Mucosa of rectum (tissue), 2 donors: Measurements from ENCODE around the gene PHIP.

ENCODE experiments used
- H3K27ac ChIP-seq, 2 donors: one replicate each; pipeline ENCODE4 v1.7.0; 2013; ENCODE audit warnings: inconsistent platforms in 2 of 2, low read depth in 2 of 2, low read length in 2 of 2
- H3K27me3 ChIP-seq, 2 donors: one replicate each; pipeline ENCODE4 v1.7.0; 2013; ENCODE audit warnings: low read length in 2 of 2; ENCODE audit not compliant: control insufficient read depth in 2 of 2, insufficient read depth in 2 of 2
- H3K36me3 ChIP-seq, 2 donors: one replicate each; pipeline ENCODE4 v1.7.0; 2013; ENCODE audit warnings: low read length in 2 of 2; ENCODE audit not compliant: control insufficient read depth in 2 of 2, insufficient read depth in 2 of 2
- H3K4me1 ChIP-seq, 2 donors: one replicate each; pipeline ENCODE4 v1.7.0; 2013; ENCODE audit warnings: low read length in 2 of 2, mild to moderate bottlenecking in 1 of 2; ENCODE audit not compliant: control insufficient read depth in 2 of 2, insufficient read depth in 2 of 2
- H3K4me3 ChIP-seq, 2 donors: one replicate each; pipeline ENCODE4 v1.7.0; 2013; ENCODE audit warnings: low read length in 2 of 2
- H3K9ac ChIP-seq, 2 donors: one replicate each; pipeline ENCODE4 v1.7.0; 2013; ENCODE audit warnings: low read length in 2 of 2, low read depth in 1 of 2, mild to moderate bottlenecking in 1 of 2
- H3K9me3 ChIP-seq, 2 donors: one replicate each; pipeline ENCODE4 v1.7.0; 2013; ENCODE audit warnings: low read length in 2 of 2; ENCODE audit not compliant: control insufficient read depth in 2 of 2
- donor health status: healthy.
- donor health status: Normal muscosa, but diverticular disease.

Gene PHIP

DNA sequence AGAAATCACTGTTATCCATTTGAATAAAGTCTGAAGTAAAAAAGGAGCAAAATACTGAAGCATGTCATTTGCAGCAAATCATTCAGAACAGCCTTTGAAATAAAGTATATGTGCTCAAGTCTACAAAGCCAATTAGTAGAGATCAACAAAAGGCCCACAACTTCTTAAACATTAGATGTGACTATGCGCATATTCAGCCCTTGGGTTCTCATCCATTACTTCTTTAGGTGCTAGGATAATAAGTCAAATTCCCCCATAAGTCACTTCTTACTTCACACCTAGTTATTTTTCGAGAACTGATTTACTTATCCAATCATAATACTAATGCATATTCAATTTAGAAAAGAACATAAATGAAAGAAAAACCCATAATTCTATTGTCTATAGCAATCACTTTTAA is 31.0 kb downstream of the PHIP start:
- no peak overlapping the region for H3K4me3 ChIP-seq
- no peak overlapping the region for H3K27ac ChIP-seq
- no peaks in the 10 kb centered on the region for H3K9me3 ChIP-seq
- H3K4me1 ChIP-seq: no peaks in the 10 kb centered on the region
- H3K9ac ChIP-seq: no peak overlapping the region
- H3K27me3 ChIP-seq: no peaks in the 10 kb centered on the region
- peaks cover 12 to 14% of the 10 kb centered on the region in 2 donors for H3K36me3 ChIP-seq

DNA sequence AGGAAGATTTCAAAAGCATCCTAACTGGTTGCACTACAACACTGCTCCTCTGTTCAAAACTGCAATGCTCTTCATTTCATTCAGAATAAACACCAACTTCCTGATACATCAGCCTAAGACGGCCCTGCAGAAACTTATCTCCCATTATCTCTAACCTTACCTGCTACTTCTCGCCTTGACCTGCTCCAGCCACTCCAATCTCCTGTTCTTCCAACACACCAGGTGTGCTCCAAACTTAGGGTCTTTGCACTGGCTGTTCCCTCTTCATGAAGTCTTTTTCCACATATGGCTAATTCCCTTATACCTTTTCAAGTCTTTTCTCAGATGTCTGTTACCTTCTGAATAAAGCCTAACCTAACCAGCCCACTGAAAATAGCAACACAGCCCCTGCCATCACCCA is 32.1 kb downstream of the PHIP start:
- no peak overlapping the region for H3K9ac ChIP-seq
- no peak overlapping the region for H3K27ac ChIP-seq
- H3K9me3 ChIP-seq: no peaks in the 10 kb centered on the region
- no peak overlapping the region for H3K4me3 ChIP-seq
- no peaks in the 10 kb centered on the region for H3K4me1 ChIP-seq
- peaks cover 14 to 17% of the 10 kb centered on the region in 2 donors for H3K36me3 ChIP-seq
- H3K27me3 ChIP-seq: no peaks in the 10 kb centered on the region

DNA sequence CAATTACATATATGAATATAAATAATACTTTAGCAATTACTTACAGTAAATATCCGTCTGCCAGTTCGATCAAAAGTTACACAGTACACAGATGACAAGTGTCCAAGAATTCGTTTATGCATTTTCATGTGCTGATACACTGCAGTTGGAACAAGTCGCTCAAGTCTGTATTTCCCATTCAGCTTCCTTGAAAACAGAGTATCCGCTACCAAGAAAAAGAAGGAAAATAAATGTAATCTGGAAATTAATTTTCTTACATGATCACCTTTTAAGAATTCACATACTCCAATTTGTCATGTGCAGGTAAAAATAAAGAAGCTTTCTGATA is 35.3 kb downstream of the PHIP start:
- Histone ChIP-seq H3K9ac (no peak overlapping the region), H3K4me1 (no peaks in the 10 kb centered on the region), H3K4me3 (no peak overlapping the region), H3K9me3 (no peaks in the 10 kb centered on the region), H3K27me3 (no peaks in the 10 kb centered on the region), H3K36me3 (peaks cover 18 to 23% of the 10 kb centered on the region in 2 donors), H3K27ac (no peak overlapping the region)

GRCh38 chr6:79042088-79042798 is 35.8 kb downstream of the PHIP start:
- Histone ChIP-seq H3K9ac (no peak overlapping the region), H3K27me3 (no peaks in the 10 kb centered on the region), H3K36me3 (peaks cover 21 to 25% of the 10 kb centered on the region in 2 donors), H3K9me3 (no peaks in the 10 kb centered on the region), H3K4me1 (no peaks in the 10 kb centered on the region), H3K27ac (no peak overlapping the region), H3K4me3 (no peak overlapping the region)

GRCh38 chr6:79040083-79040482 is 38.0 kb downstream of the PHIP start:
- Histone ChIP-seq H3K36me3 (peaks cover 16 to 22% of the 10 kb centered on the region in 2 donors), H3K4me3 (no peak overlapping the region), H3K4me1 (no peaks in the 10 kb centered on the region), H3K9me3 (no peaks in the 10 kb centered on the region), H3K27ac (no peak overlapping the region), H3K9ac (no peak overlapping the region), H3K27me3 (no peaks in the 10 kb centered on the region)

- Histone ChIP-seq H3K4me1 (no peaks in the 10 kb centered on the region), H3K27ac (no peak overlapping the region), H3K27me3 (no peaks in the 10 kb centered on the region), H3K4me3 (no peak overlapping the region), H3K9me3 (no peaks in the 10 kb centered on the region), H3K9ac (no peak overlapping the region), H3K36me3 (peaks cover 16 to 24% of the 10 kb centered on the region in 2 donors)
Observed at GRCh38 chr6:79038061-79038460, 40.0 kb downstream of the PHIP start.

- Histone ChIP-seq H3K36me3 (peaks cover 13% of the 10 kb centered on the region in 2 donors), H3K4me3 (no peak overlapping the region), H3K9me3 (no peaks in the 10 kb centered on the region), H3K9ac (no peak overlapping the region), H3K4me1 (no peaks in the 10 kb centered on the region), H3K27ac (no peak overlapping the region), H3K27me3 (no peaks in the 10 kb centered on the region)
Observed at GRCh38 chr6:79034865-79035264, 43.2 kb downstream of the PHIP start.

DNA sequence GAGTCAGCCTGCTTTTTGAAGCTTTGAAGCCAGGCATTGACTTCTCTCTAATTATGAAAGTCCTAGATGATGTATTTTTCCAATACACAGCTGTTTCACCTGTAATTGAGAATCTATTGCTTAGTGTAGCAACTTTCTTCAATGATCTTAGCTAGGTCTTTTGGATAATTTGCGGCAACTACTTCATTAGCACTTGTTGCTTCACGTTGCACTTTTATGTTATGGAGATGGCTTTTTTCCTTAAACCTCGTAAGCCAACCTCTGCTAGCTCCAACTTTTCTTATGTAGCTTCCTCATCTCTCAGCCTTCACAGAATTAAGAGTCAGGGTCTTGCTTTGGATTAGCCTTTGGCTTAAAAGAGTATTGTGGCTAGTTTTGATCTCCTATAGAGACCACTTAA is 44.8 kb downstream of the PHIP start:
- no peaks in the 10 kb centered on the region for H3K9me3 ChIP-seq
- H3K4me1 ChIP-seq: no peaks in the 10 kb centered on the region
- H3K27ac ChIP-seq: no peak overlapping the region
- no peak overlapping the region for H3K9ac ChIP-seq
- H3K27me3 ChIP-seq: no peaks in the 10 kb centered on the region
- peaks cover 6 to 11% of the 10 kb centered on the region in 2 donors for H3K36me3 ChIP-seq
- no peak overlapping the region for H3K4me3 ChIP-seq

- Histone ChIP-seq H3K36me3 (peaks cover 2 to 6% of the 10 kb centered on the region in 2 donors), H3K4me3 (no peak overlapping the region), H3K9me3 (no peaks in the 10 kb centered on the region), H3K9ac (no peak overlapping the region), H3K27ac (no peak overlapping the region), H3K27me3 (no peaks in the 10 kb centered on the region), H3K4me1 (no peaks in the 10 kb centered on the region)
Observed at GRCh38 chr6:79031821-79032590, 46.0 kb downstream of the PHIP start.

GRCh38 chr6:79030511-79030910 is 47.5 kb downstream of the PHIP start:
- Histone ChIP-seq H3K27ac (no peak overlapping the region), H3K4me1 (no peaks in the 10 kb centered on the region), H3K27me3 (no peaks in the 10 kb centered on the region), H3K36me3 (peaks cover 2 to 6% of the 10 kb centered on the region in 2 donors), H3K9me3 (no peaks in the 10 kb centered on the region), H3K4me3 (no peak overlapping the region), H3K9ac (no peak overlapping the region)
